HTR-8/SVneo (cell line): ENCODE data around the gene TBC1D26.
"Not testable (repeated sequence)": the region's sequence is repeated elsewhere in the genome, so short reads cannot be mapped to it uniquely, and the experiment has no call there.

Experiments used
- DNase-seq: peaks from one replicate; pipeline ENCODE4 v3.0.0; 2011; ENCODE audit warnings: low spot score, mixed read lengths; ENCODE audit not compliant: insufficient read length
- FAIRE-seq: peaks from 2 replicates; lab custom pipeline; 2011; peaks lifted over from hg19 to GRCh38; lab: Jason Lieb, UNC

Gene TBC1D26

GRCh38 chr17:15742051-15742795 lies 10.1 kb downstream of the TBC1D26 start:
- FAIRE-seq: no peak
- no peak for DNase-seq

GRCh38 chr17:15742921-15743320 lies 10.8 kb downstream of the TBC1D26 start:
- FAIRE-seq (peak; percentile 83), DNase-seq (no peak)

GRCh38 chr17:15744074-15744676 lies 12.1 kb downstream of the TBC1D26 start:
- FAIRE-seq (peak; percentile 89), DNase-seq (no peak)

DNA sequence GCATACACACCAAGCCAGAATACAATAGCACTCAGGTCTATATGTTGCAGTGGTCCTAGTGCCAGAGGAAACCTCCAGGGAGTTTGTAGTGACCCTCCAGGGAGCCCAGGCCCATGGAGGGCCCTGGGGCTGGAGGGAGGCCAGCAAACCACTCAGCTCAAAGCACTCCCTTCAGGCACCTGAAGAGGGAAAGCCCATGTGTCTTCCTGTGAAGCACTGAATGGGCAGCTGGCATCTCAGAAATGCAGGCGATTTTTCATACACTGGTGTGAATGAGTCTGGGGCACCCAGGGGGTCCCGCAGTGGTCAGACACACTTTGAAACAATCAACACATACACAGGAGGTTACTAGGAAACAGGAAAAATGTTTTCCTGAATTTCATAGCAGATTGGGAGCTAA lies 12.8 kb downstream of the TBC1D26 start:
- DNase-seq: no peak
- FAIRE-seq: no peak

- not testable (repeated sequence) for FAIRE-seq
These were observed 17.3 kb downstream of the TBC1D26 start for GRCh38 chr17:15749403-15749802.

GRCh38 chr17:15768865-15769533 lies 36.9 kb downstream of the TBC1D26 start:
- DNase-seq: not testable (repeated sequence)
- FAIRE-seq: peak; percentile 28

More at GRCh38 chr17:15749403-15749802, 17.3 kb downstream of the TBC1D26 start:
- DNase-seq: not testable (repeated sequence)

- not testable (repeated sequence) for DNase-seq, FAIRE-seq
These were observed 38.6 kb downstream of the TBC1D26 start for GRCh38 chr17:15770679-15771078.

GRCh38 chr17:15776871-15777270 lies 44.8 kb downstream of the TBC1D26 start:
- DNase-seq (no peak), FAIRE-seq (no peak)

DNA sequence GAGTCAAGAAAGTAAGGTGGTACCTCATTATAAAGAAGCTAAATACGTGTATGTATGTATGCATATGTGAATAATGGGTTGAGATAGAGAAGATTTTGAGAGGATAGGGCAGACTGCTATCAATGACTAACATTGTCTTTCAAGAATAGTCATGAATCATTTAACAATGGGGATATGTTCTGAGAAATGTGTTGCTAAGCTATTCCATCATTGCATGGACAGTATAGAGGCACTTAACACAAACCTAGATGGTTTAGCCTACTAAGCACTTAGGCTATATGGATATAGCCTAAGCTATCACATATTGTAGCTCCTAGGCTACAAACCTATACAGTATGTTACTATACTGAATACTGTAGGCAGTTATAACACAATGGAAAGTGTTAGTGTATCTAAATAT lies 45.2 kb downstream of the TBC1D26 start:
- DNase-seq (no peak), FAIRE-seq (no peak)

GRCh38 chr17:15777717-15778116 lies 45.6 kb downstream of the TBC1D26 start:
- no peak for FAIRE-seq
- DNase-seq: no peak

- DNase-seq (no peak), FAIRE-seq (no peak)
These were observed 47.0 kb downstream of the TBC1D26 start for GRCh38 chr17:15779119-15779518.

- no peak for FAIRE-seq
These were observed 48.1 kb downstream of the TBC1D26 start for GRCh38 chr17:15780188-15780587.

DNA sequence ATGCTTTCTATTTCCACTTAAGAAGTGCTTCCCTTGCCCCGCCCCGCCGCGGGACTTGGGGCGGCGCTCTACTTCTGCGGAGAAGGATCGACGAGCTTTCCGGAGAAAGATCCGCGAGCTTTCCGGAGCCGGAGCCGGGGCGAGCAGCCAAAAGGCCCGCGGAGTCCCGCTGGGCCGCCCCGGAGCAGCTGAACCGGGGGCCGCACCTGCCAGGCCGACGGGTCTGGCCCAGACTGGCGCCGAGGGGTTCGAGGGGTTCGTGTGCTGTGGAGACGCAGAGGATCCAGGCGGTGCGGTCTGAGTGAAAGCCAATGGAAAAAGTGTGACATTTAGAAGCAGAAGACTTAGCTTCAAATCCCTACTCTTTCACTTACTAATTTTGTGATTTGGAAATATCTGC lies 50.8 kb downstream of the TBC1D26 start:
- FAIRE-seq (no peak), DNase-seq (no peak)

More at GRCh38 chr17:15780188-15780587, 48.1 kb downstream of the TBC1D26 start:
- DNase-seq: no peak

- DNase-seq (no peak), FAIRE-seq (no peak)
These were observed 51.4 kb downstream of the TBC1D26 start for GRCh38 chr17:15783461-15783860.

DNA sequence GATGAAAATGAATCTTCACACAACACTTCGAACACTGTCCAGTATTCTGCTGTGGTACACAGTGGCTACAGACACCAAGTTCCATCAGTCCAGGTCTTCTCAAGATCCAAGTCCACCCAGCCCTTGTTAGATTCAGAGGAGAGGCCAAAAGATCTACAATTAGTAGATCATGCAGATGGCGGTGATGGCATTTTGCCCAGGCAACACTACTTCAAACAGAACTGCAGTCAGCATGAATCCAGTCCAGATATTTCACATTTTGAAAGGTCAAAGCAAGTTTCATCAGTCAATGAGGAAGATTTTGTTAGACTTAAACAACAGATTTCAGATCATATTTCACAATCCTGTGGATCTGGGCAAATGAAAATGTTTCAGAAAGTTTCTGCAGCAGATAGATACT lies 52.3 kb downstream of the TBC1D26 start:
- peak; percentile 83 for FAIRE-seq
- DNase-seq: not testable (repeated sequence)

- not testable (repeated sequence) for FAIRE-seq, DNase-seq
These were observed 55.4 kb downstream of the TBC1D26 start for GRCh38 chr17:15787363-15788075.

DNA sequence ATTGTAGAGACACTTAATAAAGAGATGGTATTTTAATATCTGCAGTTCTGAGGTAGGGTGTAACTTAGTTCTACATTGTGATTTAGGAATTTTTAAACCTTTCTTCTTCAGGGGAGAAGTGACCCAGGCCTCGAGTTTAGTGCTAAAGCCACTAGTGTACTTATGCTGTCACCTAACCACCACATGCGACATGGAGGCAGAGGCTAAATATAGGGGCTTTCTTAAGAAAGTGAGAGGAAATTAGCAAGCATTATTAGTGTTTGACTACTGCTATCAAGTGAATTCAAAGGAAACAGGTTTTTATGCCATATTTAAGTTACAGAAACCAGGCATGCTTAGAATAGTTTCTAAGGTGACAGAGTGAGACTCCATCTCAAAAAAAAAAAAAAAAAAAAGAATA lies 56.3 kb downstream of the TBC1D26 start:
- DNase-seq: not testable (repeated sequence)
- peak; percentile 46 for FAIRE-seq
